Measurements from ENCODE around the gene HLA-DOB. TPM values are rescaled to one million over a fixed set of nuclear protein-coding genes. Genes with fewer than 3 reads are reported as not detected.

The HLA-DOB gene
- total and polyA plus RNA-seq, 2 of the 13 experiments (the other 11 are each of a cell fraction or from before 2014, with no cell fraction given), result not detected

DNA sequence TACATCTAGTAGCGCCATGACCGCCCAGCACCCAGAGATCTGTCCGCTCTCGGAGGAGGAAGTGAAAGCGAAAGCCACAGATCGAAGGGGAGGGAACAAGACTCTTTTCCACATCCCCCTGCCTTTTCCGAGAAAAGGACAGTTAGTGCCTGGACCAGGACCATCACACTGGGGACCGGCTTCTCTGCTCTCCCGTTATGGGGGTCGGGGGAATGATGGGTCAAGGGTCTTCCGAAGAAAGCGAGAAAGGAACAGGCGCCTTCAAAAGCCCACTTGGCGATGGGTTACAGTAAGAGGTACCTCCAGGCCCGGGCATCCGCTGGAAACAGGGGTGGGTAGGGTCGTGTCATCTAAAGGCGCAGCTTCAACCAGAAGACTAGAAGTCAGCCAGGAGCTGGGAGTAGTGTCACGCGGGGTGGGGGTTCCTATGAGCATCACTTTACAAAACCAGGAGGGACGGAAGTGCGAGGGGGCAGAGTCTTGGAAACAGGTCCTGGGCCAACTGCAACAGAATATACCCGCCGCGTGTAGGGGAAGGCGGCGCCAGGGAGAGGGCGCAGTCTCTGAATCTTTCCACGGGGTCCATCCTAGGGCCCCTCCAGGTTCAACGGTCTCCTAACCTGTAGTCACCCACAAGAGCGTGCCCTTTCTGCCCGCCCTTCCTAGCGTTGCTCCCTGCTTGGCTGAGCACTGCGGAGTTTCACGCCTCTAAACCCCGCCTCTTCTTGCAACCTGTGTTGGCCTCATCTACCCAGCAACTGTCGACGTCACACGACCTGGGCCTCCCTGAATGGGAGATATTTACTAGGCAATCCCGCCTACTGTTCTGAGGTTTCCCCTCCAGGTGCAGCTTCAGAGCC is 27.4 kb upstream of the HLA-DOB start, which contains the start of gene PSMB8 (continued):
- TF ChIP-seq, protein P1, sequence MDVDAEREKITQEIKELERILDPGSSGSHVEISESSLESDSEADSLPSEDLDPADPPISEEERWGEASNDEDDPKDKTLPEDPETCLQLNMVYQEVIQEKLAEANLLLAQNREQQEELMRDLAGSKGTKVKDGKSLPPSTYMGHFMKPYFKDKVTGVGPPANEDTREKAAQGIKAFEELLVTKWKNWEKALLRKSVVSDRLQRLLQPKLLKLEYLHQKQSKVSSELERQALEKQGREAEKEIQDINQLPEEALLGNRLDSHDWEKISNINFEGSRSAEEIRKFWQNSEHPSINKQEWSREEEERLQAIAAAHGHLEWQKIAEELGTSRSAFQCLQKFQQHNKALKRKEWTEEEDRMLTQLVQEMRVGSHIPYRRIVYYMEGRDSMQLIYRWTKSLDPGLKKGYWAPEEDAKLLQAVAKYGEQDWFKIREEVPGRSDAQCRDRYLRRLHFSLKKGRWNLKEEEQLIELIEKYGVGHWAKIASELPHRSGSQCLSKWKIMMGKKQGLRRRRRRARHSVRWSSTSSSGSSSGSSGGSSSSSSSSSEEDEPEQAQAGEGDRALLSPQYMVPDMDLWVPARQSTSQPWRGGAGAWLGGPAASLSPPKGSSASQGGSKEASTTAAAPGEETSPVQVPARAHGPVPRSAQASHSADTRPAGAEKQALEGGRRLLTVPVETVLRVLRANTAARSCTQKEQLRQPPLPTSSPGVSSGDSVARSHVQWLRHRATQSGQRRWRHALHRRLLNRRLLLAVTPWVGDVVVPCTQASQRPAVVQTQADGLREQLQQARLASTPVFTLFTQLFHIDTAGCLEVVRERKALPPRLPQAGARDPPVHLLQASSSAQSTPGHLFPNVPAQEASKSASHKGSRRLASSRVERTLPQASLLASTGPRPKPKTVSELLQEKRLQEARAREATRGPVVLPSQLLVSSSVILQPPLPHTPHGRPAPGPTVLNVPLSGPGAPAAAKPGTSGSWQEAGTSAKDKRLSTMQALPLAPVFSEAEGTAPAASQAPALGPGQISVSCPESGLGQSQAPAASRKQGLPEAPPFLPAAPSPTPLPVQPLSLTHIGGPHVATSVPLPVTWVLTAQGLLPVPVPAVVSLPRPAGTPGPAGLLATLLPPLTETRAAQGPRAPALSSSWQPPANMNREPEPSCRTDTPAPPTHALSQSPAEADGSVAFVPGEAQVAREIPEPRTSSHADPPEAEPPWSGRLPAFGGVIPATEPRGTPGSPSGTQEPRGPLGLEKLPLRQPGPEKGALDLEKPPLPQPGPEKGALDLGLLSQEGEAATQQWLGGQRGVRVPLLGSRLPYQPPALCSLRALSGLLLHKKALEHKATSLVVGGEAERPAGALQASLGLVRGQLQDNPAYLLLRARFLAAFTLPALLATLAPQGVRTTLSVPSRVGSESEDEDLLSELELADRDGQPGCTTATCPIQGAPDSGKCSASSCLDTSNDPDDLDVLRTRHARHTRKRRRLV (CRISPR knock-in tag; IDR thresholded peaks at IDR 0.05), result 0 out of 2 replicates have a peak, but pooled peaks have one; percentile 41
- TF ChIP-seq MEIS1 (CRISPR knock-in tag; IDR thresholded peaks at IDR 0.05; ENCODE audit: borderline replicate concordance), result no peak; the same call in 1 of the 2 replicates
- TF ChIP-seq ZSCAN21 (CRISPR knock-in tag; IDR thresholded peaks at IDR 0.05; ENCODE audit: borderline replicate concordance), result no peak
- TF ChIP-seq ZFY (CRISPR knock-in tag; IDR thresholded peaks at IDR 0.05), result peak; percentile 55
- TF ChIP-seq SRSF4 (IDR thresholded peaks at IDR 0.05; ENCODE audit: low read depth, low read length, poor library complexity, severe bottlenecking), result no peak
- TF ChIP-seq ESRRA (CRISPR knock-in tag; IDR thresholded peaks at IDR 0.05; ENCODE audit: low read depth), result 0 out of 2 replicates have a peak, but pooled peaks have one; percentile 49
- TF ChIP-seq RNF2 (conservative IDR thresholded peaks at IDR 0.05; ENCODE audit: low read depth), result no peak
- no peak for TF ChIP-seq ONECUT2 (CRISPR knock-in tag; IDR thresholded peaks at IDR 0.05)
- TF ChIP-seq, protein P2, sequence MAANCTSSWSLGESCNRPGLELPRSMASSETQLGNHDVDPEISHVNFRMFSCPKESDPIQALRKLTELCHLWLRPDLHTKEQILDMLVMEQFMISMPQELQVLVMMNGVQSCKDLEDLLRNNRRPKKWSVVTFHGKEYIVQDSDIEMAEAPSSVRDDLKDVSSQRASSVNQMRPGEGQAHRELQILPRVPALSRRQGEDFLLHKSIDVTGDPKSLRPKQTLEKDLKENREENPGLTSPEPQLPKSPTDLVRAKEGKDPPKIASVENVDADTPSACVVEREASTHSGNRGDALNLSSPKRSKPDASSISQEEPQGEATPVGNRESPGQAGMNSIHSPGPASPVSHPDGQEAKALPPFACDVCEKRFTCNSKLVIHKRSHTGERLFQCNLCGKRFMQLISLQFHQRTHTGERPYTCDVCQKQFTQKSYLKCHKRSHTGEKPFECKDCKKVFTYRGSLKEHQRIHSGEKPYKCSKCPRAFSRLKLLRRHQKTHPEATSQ (CRISPR knock-in tag; IDR thresholded peaks at IDR 0.05; ENCODE audit: borderline replicate concordance), result no peak
- no peak for TF ChIP-seq ZNF367 (CRISPR knock-in tag; IDR thresholded peaks at IDR 0.05; ENCODE audit: borderline replicate concordance)
- TF ChIP-seq, protein P3, sequence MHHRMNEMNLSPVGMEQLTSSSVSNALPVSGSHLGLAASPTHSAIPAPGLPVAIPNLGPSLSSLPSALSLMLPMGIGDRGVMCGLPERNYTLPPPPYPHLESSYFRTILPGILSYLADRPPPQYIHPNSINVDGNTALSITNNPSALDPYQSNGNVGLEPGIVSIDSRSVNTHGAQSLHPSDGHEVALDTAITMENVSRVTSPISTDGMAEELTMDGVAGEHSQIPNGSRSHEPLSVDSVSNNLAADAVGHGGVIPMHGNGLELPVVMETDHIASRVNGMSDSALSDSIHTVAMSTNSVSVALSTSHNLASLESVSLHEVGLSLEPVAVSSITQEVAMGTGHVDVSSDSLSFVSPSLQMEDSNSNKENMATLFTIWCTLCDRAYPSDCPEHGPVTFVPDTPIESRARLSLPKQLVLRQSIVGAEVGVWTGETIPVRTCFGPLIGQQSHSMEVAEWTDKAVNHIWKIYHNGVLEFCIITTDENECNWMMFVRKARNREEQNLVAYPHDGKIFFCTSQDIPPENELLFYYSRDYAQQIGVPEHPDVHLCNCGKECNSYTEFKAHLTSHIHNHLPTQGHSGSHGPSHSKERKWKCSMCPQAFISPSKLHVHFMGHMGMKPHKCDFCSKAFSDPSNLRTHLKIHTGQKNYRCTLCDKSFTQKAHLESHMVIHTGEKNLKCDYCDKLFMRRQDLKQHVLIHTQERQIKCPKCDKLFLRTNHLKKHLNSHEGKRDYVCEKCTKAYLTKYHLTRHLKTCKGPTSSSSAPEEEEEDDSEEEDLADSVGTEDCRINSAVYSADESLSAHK (CRISPR knock-in tag; IDR thresholded peaks at IDR 0.05; ENCODE audit: borderline replicate concordance), result no peak
- TF ChIP-seq, protein P4, sequence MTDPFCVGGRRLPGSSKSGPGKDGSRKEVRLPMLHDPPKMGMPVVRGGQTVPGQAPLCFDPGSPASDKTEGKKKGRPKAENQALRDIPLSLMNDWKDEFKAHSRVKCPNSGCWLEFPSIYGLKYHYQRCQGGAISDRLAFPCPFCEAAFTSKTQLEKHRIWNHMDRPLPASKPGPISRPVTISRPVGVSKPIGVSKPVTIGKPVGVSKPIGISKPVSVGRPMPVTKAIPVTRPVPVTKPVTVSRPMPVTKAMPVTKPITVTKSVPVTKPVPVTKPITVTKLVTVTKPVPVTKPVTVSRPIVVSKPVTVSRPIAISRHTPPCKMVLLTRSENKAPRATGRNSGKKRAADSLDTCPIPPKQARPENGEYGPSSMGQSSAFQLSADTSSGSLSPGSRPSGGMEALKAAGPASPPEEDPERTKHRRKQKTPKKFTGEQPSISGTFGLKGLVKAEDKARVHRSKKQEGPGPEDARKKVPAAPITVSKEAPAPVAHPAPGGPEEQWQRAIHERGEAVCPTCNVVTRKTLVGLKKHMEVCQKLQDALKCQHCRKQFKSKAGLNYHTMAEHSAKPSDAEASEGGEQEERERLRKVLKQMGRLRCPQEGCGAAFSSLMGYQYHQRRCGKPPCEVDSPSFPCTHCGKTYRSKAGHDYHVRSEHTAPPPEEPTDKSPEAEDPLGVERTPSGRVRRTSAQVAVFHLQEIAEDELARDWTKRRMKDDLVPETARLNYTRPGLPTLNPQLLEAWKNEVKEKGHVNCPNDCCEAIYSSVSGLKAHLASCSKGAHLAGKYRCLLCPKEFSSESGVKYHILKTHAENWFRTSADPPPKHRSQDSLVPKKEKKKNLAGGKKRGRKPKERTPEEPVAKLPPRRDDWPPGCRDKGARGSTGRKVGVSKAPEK (CRISPR knock-in tag; IDR thresholded peaks at IDR 0.05; ENCODE audit: borderline replicate concordance), result no peak
- TF ChIP-seq ZNF138 (CRISPR knock-in tag; IDR thresholded peaks at IDR 0.05; ENCODE audit: low read depth), result no peak
- peak; percentile 24; the same call in 1 of the 2 replicates for TF ChIP-seq POGZ (CRISPR knock-in tag; IDR thresholded peaks at IDR 0.05)
- TF ChIP-seq MXD4 (CRISPR knock-in tag; IDR thresholded peaks at IDR 0.05), result no peak
- TF ChIP-seq FOXO1 (CRISPR knock-in tag; IDR thresholded peaks at IDR 0.05), result no peak; the same call in 1 of the 2 replicates

All from HepG2 (cell line).